Measurements from ENCODE around the gene RTF2.

DNA sequence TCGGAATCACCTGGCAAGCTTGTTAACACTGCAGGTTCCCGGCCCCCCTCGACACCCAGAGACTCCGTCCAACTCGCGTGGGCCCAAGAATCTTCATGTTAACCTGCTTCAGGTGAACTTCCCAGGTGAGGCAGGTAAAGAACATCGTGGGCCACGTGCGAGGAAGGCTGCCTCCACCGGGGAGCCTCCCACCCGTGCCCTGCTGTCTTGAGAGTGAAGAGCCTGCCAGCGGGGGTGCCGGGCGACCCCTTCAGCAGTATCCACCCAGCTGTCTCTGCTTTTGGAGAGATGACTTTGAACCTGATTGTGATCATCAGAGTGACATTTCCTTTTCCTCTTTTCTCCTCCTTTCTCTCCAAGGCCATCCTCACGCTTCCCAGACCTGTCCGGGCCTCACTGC, 22.9 kb upstream of the RTF2 start:
- TF ChIP-seq, protein P1, sequence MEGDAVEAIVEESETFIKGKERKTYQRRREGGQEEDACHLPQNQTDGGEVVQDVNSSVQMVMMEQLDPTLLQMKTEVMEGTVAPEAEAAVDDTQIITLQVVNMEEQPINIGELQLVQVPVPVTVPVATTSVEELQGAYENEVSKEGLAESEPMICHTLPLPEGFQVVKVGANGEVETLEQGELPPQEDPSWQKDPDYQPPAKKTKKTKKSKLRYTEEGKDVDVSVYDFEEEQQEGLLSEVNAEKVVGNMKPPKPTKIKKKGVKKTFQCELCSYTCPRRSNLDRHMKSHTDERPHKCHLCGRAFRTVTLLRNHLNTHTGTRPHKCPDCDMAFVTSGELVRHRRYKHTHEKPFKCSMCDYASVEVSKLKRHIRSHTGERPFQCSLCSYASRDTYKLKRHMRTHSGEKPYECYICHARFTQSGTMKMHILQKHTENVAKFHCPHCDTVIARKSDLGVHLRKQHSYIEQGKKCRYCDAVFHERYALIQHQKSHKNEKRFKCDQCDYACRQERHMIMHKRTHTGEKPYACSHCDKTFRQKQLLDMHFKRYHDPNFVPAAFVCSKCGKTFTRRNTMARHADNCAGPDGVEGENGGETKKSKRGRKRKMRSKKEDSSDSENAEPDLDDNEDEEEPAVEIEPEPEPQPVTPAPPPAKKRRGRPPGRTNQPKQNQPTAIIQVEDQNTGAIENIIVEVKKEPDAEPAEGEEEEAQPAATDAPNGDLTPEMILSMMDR (conservative IDR thresholded peaks at IDR 0.05 in 1 of 2, IDR thresholded peaks at IDR 0.05 in 1 of 2; ENCODE audit: low read depth in 1 of 2, low read length in 2 of 2), result no peak
- no peak for TF ChIP-seq EZH2 (IDR thresholded peaks at IDR 0.05; ENCODE audit: low read length, missing control alignments)
